Trophoblast cell (in vitro differentiated cells and primary cell): ENCODE measurements around the gene FAM120B.
"Not testable (repeated sequence)": the region's sequence is repeated elsewhere in the genome, so short reads cannot be mapped to it uniquely, and the experiment has no call there.

Source experiments
- DNase-seq, 2 donors: peaks; one replicate each; pipeline ENCODE4 v3.0.0-alpha.2; 2016
- H2AFZ ChIP-seq: 2 replicates; pipeline ENCODE4 v1.6.1; 2013; ENCODE audit warnings: low read length, moderate library complexity, mild to moderate bottlenecking; ENCODE audit not compliant: insufficient read depth, poor library complexity
- H2AK5ac ChIP-seq: 2 replicates; pipeline ENCODE4 v1.6.1; 2013; ENCODE audit warnings: mild to moderate bottlenecking, low read length
- H2BK120ac ChIP-seq: 2 replicates; pipeline ENCODE4 v1.6.1; 2013; ENCODE audit warnings: low read length, mild to moderate bottlenecking, moderate library complexity; ENCODE audit not compliant: insufficient read depth, poor library complexity
- H2BK12ac ChIP-seq: 2 replicates; pipeline ENCODE4 v1.6.1; 2013; ENCODE audit warnings: mild to moderate bottlenecking, low read length, moderate library complexity
- H2BK5ac ChIP-seq: 2 replicates; pipeline ENCODE4 v1.6.1; 2013; ENCODE audit warnings: low read length, low read depth, moderate library complexity, mild to moderate bottlenecking; ENCODE audit not compliant: poor library complexity
- H3K14ac ChIP-seq: 2 replicates; pipeline ENCODE4 v1.6.1; 2013; ENCODE audit warnings: mild to moderate bottlenecking, low read length
- H3K18ac ChIP-seq: 2 replicates; pipeline ENCODE4 v1.6.1; 2013; ENCODE audit warnings: mild to moderate bottlenecking, low read length
- H3K23ac ChIP-seq: 2 replicates; pipeline ENCODE4 v1.6.1; 2013; ENCODE audit warnings: low read length
- H3K27ac ChIP-seq: 2 replicates; pipeline ENCODE4 v1.5.1; 2013; ENCODE audit warnings: low read depth, mild to moderate bottlenecking, inconsistent platforms, low read length, moderate library complexity
- H3K27me3 ChIP-seq: 2 replicates; pipeline ENCODE4 v1.6.1; 2013; ENCODE audit warnings: inconsistent platforms, mild to moderate bottlenecking, low read length, moderate library complexity; ENCODE audit not compliant: insufficient read depth
- H3K36me3 ChIP-seq, 2 experiments: 1 replicate in 1 of 2; 2 replicates in 1 of 2; pipeline ENCODE4 v1.6.1; 2013; ENCODE audit warnings: low read length in 2 of 2, mild to moderate bottlenecking in 2 of 2, moderate library complexity in 1 of 2; ENCODE audit not compliant: insufficient read depth in 2 of 2, control insufficient read depth in 1 of 2
- H3K4ac ChIP-seq: 2 replicates; pipeline ENCODE4 v1.6.1; 2013; ENCODE audit warnings: low read depth, mild to moderate bottlenecking, low read length, moderate library complexity
- H3K4me1 ChIP-seq, 2 experiments: 1 replicate in 1 of 2; 2 replicates in 1 of 2; pipeline ENCODE4 v1.6.1; 2013; ENCODE audit warnings: low read length in 2 of 2, mild to moderate bottlenecking in 2 of 2, moderate library complexity in 1 of 2; ENCODE audit not compliant: insufficient read depth in 2 of 2, control insufficient read depth in 1 of 2
- H3K4me2 ChIP-seq: 2 replicates; pipeline ENCODE4 v1.6.1; 2013; ENCODE audit warnings: inconsistent platforms, mild to moderate bottlenecking, low read length, moderate library complexity
- H3K4me3 ChIP-seq: 2 replicates; pipeline ENCODE4 v1.5.1; 2013; ENCODE audit warnings: mild to moderate bottlenecking, low read depth, low read length, inconsistent platforms
- H3K79me1 ChIP-seq: one replicate; pipeline ENCODE4 v1.6.1; 2013; ENCODE audit warnings: low read length
- H3K79me2 ChIP-seq: 2 replicates; pipeline ENCODE4 v1.6.1; 2013; ENCODE audit warnings: low read length, mild to moderate bottlenecking; ENCODE audit not compliant: control insufficient read depth, insufficient read depth, poor library complexity
- H3K9ac ChIP-seq: 2 replicates; pipeline ENCODE4 v1.6.1; 2013; ENCODE audit warnings: mild to moderate bottlenecking, low read length
- H3K9me3 ChIP-seq: 2 replicates; pipeline ENCODE4 v1.6.1; 2013; ENCODE audit warnings: low read depth, mild to moderate bottlenecking, control low read depth, inconsistent platforms, low read length; ENCODE audit not compliant: insufficient read depth
- H4K12ac ChIP-seq: 2 replicates; pipeline ENCODE4 v1.6.1; 2013; ENCODE audit warnings: low read depth, mild to moderate bottlenecking, low read length, moderate library complexity
- H4K8ac ChIP-seq: 2 replicates; pipeline ENCODE4 v1.6.1; 2013; ENCODE audit warnings: low read depth, mild to moderate bottlenecking, low read length, moderate library complexity
- H4K91ac ChIP-seq: one replicate; pipeline ENCODE4 v1.6.1; 2013; ENCODE audit warnings: low read depth, mild to moderate bottlenecking, low read length, moderate library complexity
- WGBS: extraction: QIAGEN DNeasy Blood & Tissue Kit; methylation state at CpG from one replicate; pipeline ENCODE4 v1.1.7; 2013; ENCODE audit warnings: missing lambda C conversion rate; ENCODE audit not compliant: insufficient read length, insufficient coverage; ENCODE audit errors: extremely low coverage; 5-methylcytosine and 5-hydroxymethylcytosine counted together

FAM120B gene

GRCh38 chr6:170329321-170329720 lies 22.8 kb downstream of the FAM120B start:
- H3K14ac ChIP-seq, result no peak overlapping the region
- H3K4me3 ChIP-seq, result no peak overlapping the region
- H2BK5ac ChIP-seq, result no peak overlapping the region
- no peak overlapping the region for H2AFZ ChIP-seq
- H3K9me3 ChIP-seq, result no peaks in the 10 kb centered on the region
- no peaks in the 10 kb centered on the region for H3K27me3 ChIP-seq
- no peaks in the 10 kb centered on the region for H3K79me1 ChIP-seq
- no peak overlapping the region for H2AK5ac ChIP-seq
- peaks cover 18 to 29% of the 10 kb centered on the region in 2 experiments for H3K36me3 ChIP-seq
- no peak overlapping the region for H3K23ac ChIP-seq
- no peak overlapping the region for H4K12ac ChIP-seq
- no peak overlapping the region for H3K27ac ChIP-seq
- DNase-seq, result no peak
- H2BK120ac ChIP-seq, result no peak overlapping the region
- no peak overlapping the region for H3K4me2 ChIP-seq
- no peak overlapping the region for H2BK12ac ChIP-seq
- no peaks in the 10 kb centered on the region for H3K4me1 ChIP-seq
- WGBS, result no CpG with 5 or more reads among the region's 8 CpGs
- no peak overlapping the region for H3K18ac ChIP-seq
- H3K9ac ChIP-seq, result no peak overlapping the region
- no peaks in the 10 kb centered on the region for H3K79me2 ChIP-seq
- H4K8ac ChIP-seq, result no peak overlapping the region
- no peak overlapping the region for H4K91ac ChIP-seq
- H3K4ac ChIP-seq, result no peak overlapping the region

GRCh38 chr6:170335199-170335598 lies 28.6 kb downstream of the FAM120B start:
- no CpG with 5 or more reads among the region's 3 CpGs for WGBS
- not testable (repeated sequence) for H3K4me1 ChIP-seq, H3K4me2 ChIP-seq, H3K14ac ChIP-seq, H3K27ac ChIP-seq, H3K18ac ChIP-seq, H2BK12ac ChIP-seq, H2BK5ac ChIP-seq, H3K79me1 ChIP-seq, H3K9ac ChIP-seq, H3K23ac ChIP-seq, H3K4me3 ChIP-seq, DNase-seq, H2AFZ ChIP-seq, H4K12ac ChIP-seq, H2AK5ac ChIP-seq, H4K91ac ChIP-seq, H4K8ac ChIP-seq, H3K27me3 ChIP-seq, H3K4ac ChIP-seq, H3K79me2 ChIP-seq, H2BK120ac ChIP-seq, H3K9me3 ChIP-seq
- H3K36me3 ChIP-seq, result peaks cover 11 to 16% of the 10 kb centered on the region in 2 experiments

GRCh38 chr6:170344631-170345576 lies 38.3 kb downstream of the FAM120B start:
- H3K79me2 ChIP-seq, result peaks cover 1% of the 10 kb centered on the region
- H2BK5ac ChIP-seq, result peak overlapping the region; percentile 26
- peaks cover 7 to 9% of the 10 kb centered on the region in 2 experiments for H3K4me1 ChIP-seq
- peaks cover 5 to 7% of the 10 kb centered on the region in 2 experiments for H3K36me3 ChIP-seq
- peak overlapping the region; percentile 71 for H2BK120ac ChIP-seq
- no CpG with 5 or more reads among the region's 10 CpGs for WGBS
- H4K8ac ChIP-seq, result no peak overlapping the region
- H3K9me3 ChIP-seq, result no peaks in the 10 kb centered on the region
- no peak overlapping the region for H3K4me3 ChIP-seq
- no peaks in the 10 kb centered on the region for H3K27me3 ChIP-seq
- H3K18ac ChIP-seq, result peak overlapping the region; percentile 69
- peak in 1 of 2 donors; percentile 56 for DNase-seq
- H3K4ac ChIP-seq, result peak overlapping the region; percentile 40
- H3K79me1 ChIP-seq, result peaks cover 5% of the 10 kb centered on the region
- H3K27ac ChIP-seq, result peak overlapping the region; percentile 61
- peak overlapping the region; percentile 4 for H3K14ac ChIP-seq
- no peak overlapping the region for H3K9ac ChIP-seq
- H3K23ac ChIP-seq, result no peak overlapping the region
- no peak overlapping the region for H4K12ac ChIP-seq
- peak overlapping the region; percentile 15 for H2BK12ac ChIP-seq
- no peak overlapping the region for H2AFZ ChIP-seq
- H2AK5ac ChIP-seq, result no peak overlapping the region
- no peak overlapping the region for H3K4me2 ChIP-seq
- H4K91ac ChIP-seq, result peak overlapping the region; percentile 50

- Histone ChIP-seq H3K18ac (no peak overlapping the region), H3K79me2 (peaks cover 1% of the 10 kb centered on the region), H4K8ac (no peak overlapping the region), H3K4me2 (no peak overlapping the region), H3K4me1 (peaks cover 7 to 8% of the 10 kb centered on the region in 2 experiments), H2AFZ (no peak overlapping the region), H3K36me3 (peaks cover 11 to 14% of the 10 kb centered on the region in 2 experiments), H2BK120ac (no peak overlapping the region), H4K91ac (no peak overlapping the region), H3K9me3 (peaks cover 2% of the 10 kb centered on the region), H4K12ac (no peak overlapping the region), H3K9ac (no peak overlapping the region), H2BK12ac (no peak overlapping the region), H3K4ac (no peak overlapping the region), H3K14ac (no peak overlapping the region), H3K27me3 (no peaks in the 10 kb centered on the region), H2BK5ac (no peak overlapping the region), H3K23ac (no peak overlapping the region), H3K79me1 (peaks cover 5% of the 10 kb centered on the region), H3K27ac (no peak overlapping the region), H3K4me3 (no peak overlapping the region), H2AK5ac (no peak overlapping the region)
- WGBS, result no CpG with 5 or more reads among the region's 3 CpGs
- no peak for DNase-seq
Observed at GRCh38 chr6:170345662-170346061, 39.1 kb downstream of the FAM120B start.
